Keratinocyte (primary cell): Measurements from ENCODE around the gene DLL1. TPM values are rescaled to one million over a fixed set of nuclear protein-coding genes. Genes with fewer than 3 reads are reported as not detected.

Experiments
- DNase-seq: peaks from one replicate; pipeline ENCODE4 v3.0.0-alpha.2; 2011; ENCODE audit warnings: low read depth, missing footprints, low spot score
- FAIRE-seq: peaks from 2 replicates; lab custom pipeline; 2011; peaks lifted over from hg19 to GRCh38; lab: Jason Lieb, UNC
- H2AFZ ChIP-seq: 2 replicates; pipeline ENCODE4 v1.6.0; 2012; ENCODE audit warnings: low read length, control low read depth, inconsistent platforms; ENCODE audit not compliant: control insufficient read depth
- H3K27ac ChIP-seq: 2 replicates; pipeline ENCODE4 v1.5.1; 2011; ENCODE audit warnings: low read length; ENCODE audit not compliant: control insufficient read depth, insufficient read depth
- H3K27me3 ChIP-seq: 3 replicates; pipeline ENCODE4 v1.6.0; 2011; ENCODE audit warnings: low read length; ENCODE audit not compliant: control insufficient read depth, insufficient read depth; ENCODE audit errors: extremely low read depth
- H3K36me3 ChIP-seq, 2 experiments: 2 replicates in 1 of 2; 3 replicates in 1 of 2; pipeline ENCODE4 v1.5.1; 2011; ENCODE audit warnings: low read length in 2 of 2, mild to moderate bottlenecking in 1 of 2; ENCODE audit not compliant: control insufficient read depth in 2 of 2, insufficient read depth in 2 of 2; ENCODE audit errors: extremely low read depth in 1 of 2
- H3K4me1 ChIP-seq: 3 replicates; pipeline ENCODE4 v1.5.1; 2011; ENCODE audit warnings: low read length; ENCODE audit not compliant: control insufficient read depth, insufficient read depth; ENCODE audit errors: extremely low read depth
- H3K4me2 ChIP-seq: 3 replicates; pipeline ENCODE4 v1.6.0; 2011; ENCODE audit warnings: low read depth, low read length; ENCODE audit not compliant: control insufficient read depth, insufficient read depth; ENCODE audit errors: extremely low read depth
- H3K4me3 ChIP-seq, 3 experiments: fragments of 200-600 bp in 1 of 3; sonication (generic) in 1 of 3; 2 replicates in 2 of 3; 3 replicates in 1 of 3; pipeline ENCODE4 v1.5.1; 2011 to 2016; ENCODE audit warnings: low read length in 3 of 3, mild to moderate bottlenecking in 3 of 3, control low read depth in 2 of 3, inconsistent platforms in 1 of 3, low read depth in 1 of 3, mixed read lengths in 1 of 3, mixed run types in 1 of 3, moderate library complexity in 1 of 3; ENCODE audit not compliant: control insufficient read depth in 2 of 3, insufficient read depth in 2 of 3; ENCODE audit errors: extremely low read depth in 1 of 3
- H3K79me2 ChIP-seq: 2 replicates; pipeline ENCODE4 v1.6.0; 2012; ENCODE audit warnings: low read length; ENCODE audit not compliant: control insufficient read depth, insufficient read depth
- H3K9ac ChIP-seq: 3 replicates; pipeline ENCODE4 v1.6.0; 2011; ENCODE audit warnings: low read length; ENCODE audit not compliant: control insufficient read depth, insufficient read depth; ENCODE audit errors: extremely low read depth
- H3K9me1 ChIP-seq: 3 replicates; pipeline ENCODE4 v1.6.0; 2011; ENCODE audit warnings: low read length; ENCODE audit not compliant: control insufficient read depth, insufficient read depth; ENCODE audit errors: extremely low read depth
- H3K9me3 ChIP-seq: 2 replicates; pipeline ENCODE4 v1.5.1; 2012; ENCODE audit warnings: low read depth, low read length; ENCODE audit not compliant: control insufficient read depth
- H4K20me1 ChIP-seq: 3 replicates; pipeline ENCODE4 v1.6.0; 2011; ENCODE audit warnings: low read length; ENCODE audit not compliant: control insufficient read depth, insufficient read depth; ENCODE audit errors: extremely low read depth
- EZH2 ChIP-seq: IDR thresholded peaks from one replicate; pipeline ENCODE4 v1.6.1; 2012; ENCODE audit warnings: inconsistent platforms, mild to moderate bottlenecking, low read length, moderate library complexity
- dilution Hi-C: fragments of 300-500 bp; cut with MboI; formaldehyde crosslinking; loops from one replicate; pipeline ENCODE4 v1.7.0; 2020; ENCODE audit warnings: low sequenced_read_pairs; ENCODE audit not compliant: extremely low pct_ligation_motif_present
- polyA plus RNA-seq, 5 experiments: library from polyadenylated mRNA; depleted of rRNA in 3 of 5; stranded (reverse) in 3 of 5; stranded (forward) in 1 of 5; unstranded in 1 of 5; fragments of >200 nt; gene quantifications; 1 replicate in 1 of 5; 2 replicates in 3 of 5; 3 replicates in 1 of 5; pipeline versions ENCODE4 v1.2.1 to v1.2.3, GENCODE V29; 2011 to 2012; ENCODE audit warnings: missing spikeins in 2 of 5, low read depth in 1 of 5, low replicate concordance in 1 of 5
- TF ChIP-seq, protein P1 (sequence below), 3 experiments: IDR thresholded peaks in 1 of 3; conservative IDR thresholded peaks in 1 of 3; optimal IDR thresholded peaks in 1 of 3; 2 replicates in 2 of 3; 3 replicates in 1 of 3; pipeline versions ENCODE3 to v1.5.1; 2011; ENCODE audit warnings: low read length in 3 of 3, mild to moderate bottlenecking in 3 of 3, moderate library complexity in 2 of 3, control low read depth in 1 of 3, inconsistent platforms in 1 of 3; ENCODE audit not compliant: insufficient read depth in 2 of 3; ENCODE audit errors: extremely low read depth in 1 of 3

DLL1 gene
- polyA plus RNA-seq, 1 donor (not counting 4 experiments of a cell fraction or from before 2014, with no cell fraction given) = 8.2 TPM

DNA sequence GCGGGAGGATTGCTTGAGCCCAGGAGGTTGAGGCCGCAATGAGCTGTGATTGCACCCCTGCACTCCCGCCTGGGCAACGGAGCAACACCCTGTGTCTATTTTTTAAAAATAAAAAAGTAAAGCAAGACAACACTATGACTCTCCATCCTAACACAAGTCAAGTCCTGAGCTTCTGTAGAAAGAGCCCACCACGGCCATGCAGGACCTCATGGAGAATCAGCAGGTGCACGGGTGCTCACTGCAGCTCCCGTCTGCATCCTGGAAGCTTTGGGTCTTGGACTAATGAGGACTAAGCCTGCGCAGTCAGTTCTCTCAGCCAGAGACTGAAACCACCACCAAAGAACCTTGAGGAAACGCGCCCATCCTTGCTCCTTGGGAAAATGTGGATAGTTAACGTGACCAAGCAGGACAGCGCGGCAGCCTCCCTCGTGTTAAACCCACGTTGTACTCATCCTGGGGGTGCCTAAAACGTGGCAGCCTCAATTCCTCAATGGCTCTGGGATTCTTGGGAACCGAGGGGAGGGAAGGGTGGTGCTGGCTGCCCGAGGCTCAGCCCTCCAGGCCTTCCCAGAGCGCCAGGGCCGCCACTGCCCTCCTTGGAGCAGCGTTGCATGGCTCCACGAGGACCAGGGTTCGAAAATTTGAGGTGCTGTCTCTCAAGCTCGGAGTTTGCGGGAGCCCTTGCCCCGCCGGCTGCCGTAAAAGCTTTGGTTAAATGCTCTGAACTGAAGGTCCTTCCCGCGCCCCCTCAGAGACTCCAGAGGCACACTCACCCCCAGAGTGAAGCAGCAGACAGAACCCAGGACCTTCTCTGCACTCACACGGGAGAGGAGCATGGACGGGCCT is 29.0 kb downstream of the DLL1 start:
- Histone ChIP-seq H3K27ac (no peak overlapping the region), H3K36me3 (no peaks in the 10 kb centered on the region), H3K4me1 (no peaks in the 10 kb centered on the region), H3K4me2 (no peak overlapping the region), H3K9ac (no peak overlapping the region), H2AFZ (no peak overlapping the region), H3K4me3 (no peak overlapping the region), H3K9me1 (no peaks in the 10 kb centered on the region), H4K20me1 (no peaks in the 10 kb centered on the region), H3K27me3 (no peaks in the 10 kb centered on the region), H3K79me2 (no peaks in the 10 kb centered on the region), H3K9me3 (no peaks in the 10 kb centered on the region)
- no peak for DNase-seq
- dilution Hi-C loops = no loop called here
- TF ChIP-seq, protein P1, sequence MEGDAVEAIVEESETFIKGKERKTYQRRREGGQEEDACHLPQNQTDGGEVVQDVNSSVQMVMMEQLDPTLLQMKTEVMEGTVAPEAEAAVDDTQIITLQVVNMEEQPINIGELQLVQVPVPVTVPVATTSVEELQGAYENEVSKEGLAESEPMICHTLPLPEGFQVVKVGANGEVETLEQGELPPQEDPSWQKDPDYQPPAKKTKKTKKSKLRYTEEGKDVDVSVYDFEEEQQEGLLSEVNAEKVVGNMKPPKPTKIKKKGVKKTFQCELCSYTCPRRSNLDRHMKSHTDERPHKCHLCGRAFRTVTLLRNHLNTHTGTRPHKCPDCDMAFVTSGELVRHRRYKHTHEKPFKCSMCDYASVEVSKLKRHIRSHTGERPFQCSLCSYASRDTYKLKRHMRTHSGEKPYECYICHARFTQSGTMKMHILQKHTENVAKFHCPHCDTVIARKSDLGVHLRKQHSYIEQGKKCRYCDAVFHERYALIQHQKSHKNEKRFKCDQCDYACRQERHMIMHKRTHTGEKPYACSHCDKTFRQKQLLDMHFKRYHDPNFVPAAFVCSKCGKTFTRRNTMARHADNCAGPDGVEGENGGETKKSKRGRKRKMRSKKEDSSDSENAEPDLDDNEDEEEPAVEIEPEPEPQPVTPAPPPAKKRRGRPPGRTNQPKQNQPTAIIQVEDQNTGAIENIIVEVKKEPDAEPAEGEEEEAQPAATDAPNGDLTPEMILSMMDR (optimal IDR thresholded peaks at IDR 0.05 in 1 of 3, IDR thresholded peaks at IDR 0.05 in 1 of 3, conservative IDR thresholded peaks at IDR 0.05 in 1 of 3; ENCODE audit: extremely low read depth in 1 of 3, insufficient read depth in 2 of 3, low read length in 3 of 3) = no peak
- no peak for TF ChIP-seq EZH2
- FAIRE-seq = no peak

DNA sequence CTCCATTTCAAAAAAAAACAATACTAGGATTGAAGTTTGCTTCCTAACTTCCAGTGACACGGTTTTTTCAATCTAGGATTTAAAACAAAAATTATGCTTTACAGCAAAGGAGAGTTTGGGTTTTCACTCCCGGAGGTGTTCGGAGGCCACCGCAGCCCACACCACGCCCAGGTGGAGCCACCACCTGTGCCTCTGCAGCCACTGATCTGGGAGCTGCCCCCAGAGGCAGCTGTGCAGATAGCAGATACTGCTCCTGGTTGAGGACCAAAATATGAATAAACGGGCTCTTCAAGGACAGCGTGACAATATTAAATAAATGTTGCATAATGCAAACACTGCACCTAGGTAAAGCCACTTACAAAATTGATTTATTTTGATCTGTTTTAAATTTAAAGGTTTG is 30.2 kb downstream of the DLL1 start:
- DNase-seq (no peak), FAIRE-seq (no peak)
- dilution Hi-C loops = no loop called here
- Histone ChIP-seq H3K27me3 (no peaks in the 10 kb centered on the region), H4K20me1 (no peaks in the 10 kb centered on the region), H3K36me3 (no peaks in the 10 kb centered on the region), H3K4me1 (no peaks in the 10 kb centered on the region), H3K79me2 (no peaks in the 10 kb centered on the region), H3K27ac (no peak overlapping the region), H3K9ac (no peak overlapping the region), H3K4me2 (no peak overlapping the region), H3K4me3 (no peak overlapping the region), H2AFZ (no peak overlapping the region), H3K9me1 (no peaks in the 10 kb centered on the region), H3K9me3 (no peaks in the 10 kb centered on the region)
- TF ChIP-seq EZH2 = no peak
- TF ChIP-seq, protein P1 (optimal IDR thresholded peaks at IDR 0.05 in 1 of 3, IDR thresholded peaks at IDR 0.05 in 1 of 3, conservative IDR thresholded peaks at IDR 0.05 in 1 of 3; ENCODE audit: extremely low read depth in 1 of 3, insufficient read depth in 2 of 3, low read length in 3 of 3) = peak in 1 of 3 experiments; percentile 27
